Stimulated activated naive CD4-positive, alpha-beta T cell (primary cell): ENCODE measurements around the gene SMAD7.
"Not testable (repeated sequence)": the region's sequence is repeated elsewhere in the genome, so short reads cannot be mapped to it uniquely, and the experiment has no call there.

ENCODE experiments used
- DNase-seq, 6 experiments: peaks; one replicate each; lab custom pipeline; 2025; lab: John Stamatoyannopoulos, UW

The SMAD7 gene

DNA sequence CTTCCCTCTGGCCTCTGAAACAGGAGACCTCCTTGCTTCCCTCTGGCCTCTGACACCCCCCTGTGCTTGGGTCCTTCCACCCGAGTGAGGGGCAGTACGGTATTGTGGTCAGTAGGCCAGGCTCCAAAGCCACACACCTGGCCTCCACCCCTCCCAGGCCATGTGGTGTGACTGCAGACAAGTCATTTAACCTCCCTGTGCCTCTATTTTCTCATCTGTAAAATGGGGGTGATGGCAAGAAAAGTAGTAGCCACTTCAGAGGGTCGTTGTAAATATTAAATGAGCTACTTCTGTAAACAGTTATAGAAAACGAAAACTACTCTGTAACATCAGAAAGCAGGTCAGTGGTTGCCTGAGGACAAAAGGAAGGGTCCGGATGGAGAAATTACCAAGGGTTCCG is 74.2 kb downstream of the SMAD7 start:
- no peak for DNase-seq

GRCh38 chr18:48875942-48876511 is 74.7 kb downstream of the SMAD7 start:
- DNase-seq: no peak

GRCh38 chr18:48875314-48875941 is 75.3 kb downstream of the SMAD7 start:
- no peak for DNase-seq

GRCh38 chr18:48874701-48875162 is 76.0 kb downstream of the SMAD7 start:
- no peak for DNase-seq

- DNase-seq: no peak
These were observed 76.5 kb downstream of the SMAD7 start for GRCh38 chr18:48874233-48874632.

- no peak for DNase-seq
These were observed 78.3 kb downstream of the SMAD7 start for GRCh38 chr18:48872234-48873145.

GRCh38 chr18:48871391-48872166 is 79.2 kb downstream of the SMAD7 start:
- no peak for DNase-seq

- DNase-seq: not testable (repeated sequence)
These were observed 79.8 kb downstream of the SMAD7 start for GRCh38 chr18:48870926-48871325.
